Lung (tissue), 12 donors: ENCODE data around the gene AGO3. TPM values are rescaled to one million over a fixed set of nuclear protein-coding genes. Genes with fewer than 3 reads are reported as not detected.

Experiments
- ATAC-seq: fragments of 200-7000 bp; cut with Tn5 transposase; one replicate; pipeline ENCODE4 v1.9.1; 2020; ENCODE audit warnings: moderate number of reproducible peaks; ENCODE audit not compliant: insufficient read depth, low FRiP score
- DNase-seq, 3 donors: peaks; one replicate each; pipeline ENCODE4 v3.0.0-alpha.2; 2013 to 2017
- H3K27ac ChIP-seq, 2 donors: one replicate each; pipeline ENCODE4 v1.5.1; 2013; ENCODE audit warnings: mild to moderate bottlenecking in 2 of 2, moderate library complexity in 2 of 2, control low read depth in 1 of 2, inconsistent platforms in 1 of 2, low read depth in 1 of 2, low read length in 1 of 2
- H3K27me3 ChIP-seq, 3 donors: one replicate each; pipeline ENCODE4 v1.5.1; 2013; ENCODE audit warnings: low read length in 2 of 3; ENCODE audit not compliant: control insufficient read depth in 3 of 3, insufficient read depth in 3 of 3
- H3K36me3 ChIP-seq, 4 donors: one replicate each; pipeline ENCODE4 v1.5.1; 2013; ENCODE audit warnings: low read length in 4 of 4, mild to moderate bottlenecking in 1 of 4, moderate library complexity in 1 of 4; ENCODE audit not compliant: control insufficient read depth in 4 of 4, insufficient read depth in 4 of 4
- H3K4me1 ChIP-seq, 5 donors: one replicate each; pipeline ENCODE4 v1.5.1; 2013; ENCODE audit warnings: low read length in 5 of 5, mild to moderate bottlenecking in 2 of 5, moderate library complexity in 1 of 5; ENCODE audit not compliant: control insufficient read depth in 5 of 5, insufficient read depth in 5 of 5
- H3K4me3 ChIP-seq: one replicate; pipeline ENCODE4 v1.5.1; 2013; ENCODE audit warnings: mild to moderate bottlenecking, control low read depth, moderate library complexity
- H3K9ac ChIP-seq, 2 donors: one replicate each; pipeline ENCODE4 v1.5.1; 2013; ENCODE audit warnings: low read length in 2 of 2, control low read depth in 1 of 2; ENCODE audit not compliant: insufficient read depth in 1 of 2
- H3K9me3 ChIP-seq, 4 donors: one replicate each; pipeline ENCODE4 v1.5.1; 2013; ENCODE audit warnings: low read length in 3 of 4, mild to moderate bottlenecking in 1 of 4, moderate library complexity in 1 of 4; ENCODE audit not compliant: control insufficient read depth in 4 of 4, insufficient read depth in 3 of 4
- WGBS, 2 donors: extraction: QIAGEN DNeasy Blood & Tissue Kit; methylation state at CpG; one replicate each; pipeline ENCODE4 v1.1.7; 2013; 5-methylcytosine and 5-hydroxymethylcytosine counted together
- polyA plus RNA-seq, 2 donors: library from polyadenylated mRNA; stranded (reverse); fragments of 200-250 nt; gene quantifications; one replicate each; pipeline ENCODE4 v1.2.1, GENCODE V29; 2013
- total RNA-seq, 2 donors: library from RNA; depleted of rRNA in 1 of 2; stranded (reverse); fragments of >200 nt in 1 of 2; gene quantifications; one replicate each; pipeline ENCODE4 v1.2.1, GENCODE V29; 2014 to 2021
- TF ChIP-seq, protein P1 (sequence below): IDR thresholded peaks from 2 replicates; pipeline ENCODE4 v1.5.1; 2012; ENCODE audit warnings: mild to moderate bottlenecking; ENCODE audit errors: control extremely low read depth, extremely low read depth
- donor health status: control.
- donor health status: control.
- donor health status: Bipolar disorder and iron deficiency.
- donor health status: healthy.
- donor health status: DM: yes; HTN: yes; CAD: no.

Gene AGO3
- total and polyA plus RNA-seq, 4 donors: 4.4 to 60.4 (median 19.6) TPM

- no peak overlapping the region for H3K4me3 ChIP-seq
- DNase-seq: no peak
- no peak for ATAC-seq
- no peaks in the 10 kb centered on the region for H3K9me3 ChIP-seq
- no peak overlapping the region for H3K9ac ChIP-seq
- no peak overlapping the region for H3K27ac ChIP-seq
- TF ChIP-seq, protein P1, sequence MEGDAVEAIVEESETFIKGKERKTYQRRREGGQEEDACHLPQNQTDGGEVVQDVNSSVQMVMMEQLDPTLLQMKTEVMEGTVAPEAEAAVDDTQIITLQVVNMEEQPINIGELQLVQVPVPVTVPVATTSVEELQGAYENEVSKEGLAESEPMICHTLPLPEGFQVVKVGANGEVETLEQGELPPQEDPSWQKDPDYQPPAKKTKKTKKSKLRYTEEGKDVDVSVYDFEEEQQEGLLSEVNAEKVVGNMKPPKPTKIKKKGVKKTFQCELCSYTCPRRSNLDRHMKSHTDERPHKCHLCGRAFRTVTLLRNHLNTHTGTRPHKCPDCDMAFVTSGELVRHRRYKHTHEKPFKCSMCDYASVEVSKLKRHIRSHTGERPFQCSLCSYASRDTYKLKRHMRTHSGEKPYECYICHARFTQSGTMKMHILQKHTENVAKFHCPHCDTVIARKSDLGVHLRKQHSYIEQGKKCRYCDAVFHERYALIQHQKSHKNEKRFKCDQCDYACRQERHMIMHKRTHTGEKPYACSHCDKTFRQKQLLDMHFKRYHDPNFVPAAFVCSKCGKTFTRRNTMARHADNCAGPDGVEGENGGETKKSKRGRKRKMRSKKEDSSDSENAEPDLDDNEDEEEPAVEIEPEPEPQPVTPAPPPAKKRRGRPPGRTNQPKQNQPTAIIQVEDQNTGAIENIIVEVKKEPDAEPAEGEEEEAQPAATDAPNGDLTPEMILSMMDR: no peak
- H3K4me1 ChIP-seq: peaks cover 0 to 7% (median 3%) of the 10 kb centered on the region in 5 donors
- H3K27me3 ChIP-seq: no peaks in the 10 kb centered on the region
- peaks cover 0 to 8% (median 3%) of the 10 kb centered on the region in 4 donors for H3K36me3 ChIP-seq
- 52 to 58% methylated on average over 2 of the region's 2 CpGs for WGBS, 2 donors
These were observed 14.4 kb downstream of the AGO3 start for GRCh38 chr1:35945327-35945726.

GRCh38 chr1:35947547-35947946, 16.6 kb downstream of the AGO3 start:
- Histone ChIP-seq H3K9me3 (no peaks in the 10 kb centered on the region), H3K4me3 (no peak overlapping the region), H3K27me3 (no peaks in the 10 kb centered on the region), H3K4me1 (peaks cover 0 to 7% (median 3%) of the 10 kb centered on the region in 5 donors), H3K27ac (no peak overlapping the region), H3K36me3 (peaks cover 0 to 8% (median 3%) of the 10 kb centered on the region in 4 donors), H3K9ac (no peak overlapping the region)
- DNase-seq: no peak
- 79 to 83% methylated on average over 2 of the region's 2 CpGs for WGBS, 2 donors
- ATAC-seq: no peak
- TF ChIP-seq, protein P1: no peak

DNA sequence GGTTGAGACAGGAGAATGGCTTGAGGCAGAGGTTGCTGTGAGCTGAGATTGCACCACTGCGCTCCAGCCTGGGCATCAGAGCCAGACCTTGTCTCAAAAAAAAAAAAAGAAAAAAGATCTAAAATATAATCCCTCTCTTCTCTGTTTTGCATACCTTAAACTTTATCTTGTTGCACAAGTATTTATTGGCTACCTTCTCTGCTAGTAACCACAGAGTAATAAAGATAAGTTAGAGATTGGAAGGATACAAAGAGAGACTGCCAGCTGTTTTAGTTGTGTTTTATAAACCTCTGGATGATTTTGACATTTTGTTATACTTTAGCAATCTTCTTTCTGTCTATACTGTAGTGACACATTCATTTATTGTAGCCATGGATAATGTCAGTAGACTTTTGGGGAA, 27.7 kb downstream of the AGO3 start:
- H3K9me3 ChIP-seq: no peaks in the 10 kb centered on the region
- TF ChIP-seq, protein P1: no peak
- WGBS, 2 donors: 100% methylated on average over 1 of the region's 1 CpG

DNA sequence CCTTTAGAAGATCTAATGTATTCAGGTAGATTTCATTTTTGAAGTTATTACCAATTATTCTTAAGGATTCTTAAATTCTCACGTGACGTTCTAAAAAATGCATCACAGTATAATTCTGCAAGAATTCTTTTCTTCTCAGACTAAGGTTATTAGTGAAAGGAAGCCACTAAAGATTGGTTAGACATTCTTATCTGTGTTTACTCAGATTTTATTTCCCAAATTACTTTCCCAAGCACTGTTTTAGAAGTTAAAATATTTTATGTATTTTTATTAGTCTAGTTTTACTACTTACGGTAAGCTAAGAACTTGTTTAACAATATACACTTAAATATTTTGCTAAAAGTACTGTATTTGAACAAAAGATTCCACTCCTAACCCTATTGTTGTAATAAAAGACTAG, 28.4 kb downstream of the AGO3 start:
- no peaks in the 10 kb centered on the region for H3K27me3 ChIP-seq
- no peaks in the 10 kb centered on the region for H3K9me3 ChIP-seq
- TF ChIP-seq, protein P1: no peak

More for the DNA sequence above, 27.7 kb downstream of the AGO3 start:
- H3K4me1 ChIP-seq: no peaks in the 10 kb centered on the region
- ATAC-seq (no peak), DNase-seq (no peak)
- H3K4me3 ChIP-seq: no peak overlapping the region
- H3K27me3 ChIP-seq: no peaks in the 10 kb centered on the region
- H3K36me3 ChIP-seq: peaks cover 0 to 3% (median under 1%) of the 10 kb centered on the region in 4 donors
- H3K27ac ChIP-seq: no peak overlapping the region
- H3K9ac ChIP-seq: no peak overlapping the region

More for the DNA sequence above, 28.4 kb downstream of the AGO3 start:
- peaks cover 0 to 3% (median under 1%) of the 10 kb centered on the region in 4 donors for H3K36me3 ChIP-seq
- no peak overlapping the region for H3K9ac ChIP-seq
- DNase-seq: no peak
- H3K27ac ChIP-seq: no peak overlapping the region
- 72 to 87% methylated on average over 3 of the region's 3 CpGs for WGBS, 2 donors
- H3K4me1 ChIP-seq: no peaks in the 10 kb centered on the region
- ATAC-seq: no peak
- no peak overlapping the region for H3K4me3 ChIP-seq
